HepG2 (cell line): Measurements from ENCODE around the gene PSRC1.

Experiments used
- EZH2 ChIP-seq: conservative IDR thresholded peaks from 2 replicates; pipeline ENCODE4 v1.6.1; 2012; ENCODE audit warnings: mild to moderate bottlenecking, low read depth, low read length, moderate library complexity
- SRSF4 ChIP-seq: fragments of 200-400 bp; formaldehyde crosslinking; IDR thresholded peaks from one replicate; pipeline ENCODE4 v1.6.1; 2018; ENCODE audit warnings: mild to moderate bottlenecking, low read depth, low read length, moderate library complexity; ENCODE audit not compliant: poor library complexity, severe bottlenecking
- SSRP1 ChIP-seq: IDR thresholded peaks from 2 replicates; pipeline ENCODE4 v1.6.1; 2016; ENCODE audit warnings: control low read depth

DNA sequence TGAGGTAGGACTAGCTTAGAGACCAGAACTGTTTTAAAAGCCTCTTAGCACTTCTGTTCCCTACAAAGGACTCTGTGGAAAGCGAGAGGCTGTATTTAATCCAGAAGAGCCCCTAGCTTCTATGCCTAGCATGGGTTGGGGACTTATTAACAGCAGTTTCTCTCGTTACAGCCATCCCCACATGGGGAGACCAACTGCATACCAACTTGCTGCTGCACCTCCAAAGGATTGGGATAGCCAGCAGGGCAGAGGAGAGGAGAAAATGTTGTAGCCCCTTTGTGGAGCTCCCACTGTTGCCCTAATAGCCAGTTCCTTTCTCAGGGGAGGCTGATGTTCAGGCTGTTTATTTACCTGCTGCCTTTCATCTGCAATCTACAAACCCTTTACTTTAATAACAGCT, 44.6 kb downstream of the PSRC1 start:
- TF ChIP-seq SSRP1 (CRISPR knock-in tag) (no peak), SRSF4 (no peak), EZH2 (no peak)
